ENCODE results near the gene SMOC2. TPM values are rescaled to one million over a fixed set of nuclear protein-coding genes. Genes with fewer than 3 reads are reported as not detected.

Gene SMOC2
- total RNA-seq, 5 donors from 2014 or later (not counting 1 experiment from before 2014, with no cell fraction given): 0.06 to 0.20 (median 0.16) TPM; not detected in 2

DNA sequence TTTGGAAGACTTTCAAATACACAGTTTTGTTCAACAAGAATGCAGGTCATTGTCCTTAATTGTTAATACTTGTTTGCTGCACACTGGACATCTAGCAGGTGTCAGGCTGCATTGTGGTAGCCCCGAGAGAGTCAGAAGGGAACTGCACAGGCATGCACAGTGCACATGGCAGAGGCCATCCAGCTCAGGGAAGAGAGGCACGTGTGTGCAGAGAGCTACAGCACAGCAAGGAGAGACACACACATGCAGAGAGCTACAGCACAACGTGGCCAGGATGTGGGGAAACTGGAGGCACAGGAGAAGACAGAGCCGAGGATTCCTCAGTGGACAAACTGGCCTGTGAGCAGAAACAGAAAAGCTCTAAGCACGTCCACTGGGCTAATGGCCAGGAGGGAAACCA, 272.0 kb downstream of the SMOC2 start:
- POLR2A ChIA-PET: no interaction called here
- no peak for ATAC-seq (replicated peaks in 1 of 4)
- Histone ChIP-seq H3K27me3 (replicated peaks in 1 of 2; ENCODE audit: control insufficient read depth in 2 of 2, extremely low read depth in 1 of 2, insufficient read depth in 2 of 2, low read length in 1 of 2) (peaks cover 0 to 36% of the 10 kb centered on the region in 2 experiments), H3K36me3 (ENCODE audit: control insufficient read depth in 2 of 2, extremely low read depth in 1 of 2, insufficient read depth in 1 of 2, low read length in 1 of 2) (no peaks in the 10 kb centered on the region), H3K4me1 (ENCODE audit: control insufficient read depth in 1 of 2, extremely low read depth in 1 of 2, insufficient read depth in 2 of 2, low read length in 2 of 2) (no peaks in the 10 kb centered on the region), H3K27ac (ENCODE audit: low read length) (no peak overlapping the region), H3K9me3 (no peaks in the 10 kb centered on the region), H3K4me3 (ENCODE audit: control insufficient read depth in 1 of 2, extremely low read depth in 1 of 2, low read length in 1 of 2) (no peak overlapping the region)
- Mint-ChIP-seq H3K27ac (no peak overlapping the region), H3K27me3 (peaks cover 0 to 15% of the 10 kb centered on the region in 2 donors), H3K4me1 (no peaks in the 10 kb centered on the region), H3K9me3 (no peaks in the 10 kb centered on the region), H3K36me3 (no peaks in the 10 kb centered on the region), H3K4me3 (no peak overlapping the region)
- CTCF ChIA-PET: no interaction called here
- 61% methylated on average over 5 of the region's 5 CpGs for WGBS (ENCODE audit: insufficient coverage)
- no peak for DNase-seq

- CTCF ChIA-PET: no interaction called here
- Histone ChIP-seq H3K36me3 (ENCODE audit: control insufficient read depth in 2 of 2, extremely low read depth in 1 of 2, insufficient read depth in 1 of 2, low read length in 1 of 2) (no peaks in the 10 kb centered on the region), H3K27ac (ENCODE audit: low read length) (no peak overlapping the region), H3K4me1 (ENCODE audit: control insufficient read depth in 1 of 2, extremely low read depth in 1 of 2, insufficient read depth in 2 of 2, low read length in 2 of 2) (no peaks in the 10 kb centered on the region), H3K4me3 (ENCODE audit: control insufficient read depth in 1 of 2, extremely low read depth in 1 of 2, low read length in 1 of 2) (no peak overlapping the region), H3K27me3 (replicated peaks in 1 of 2; ENCODE audit: control insufficient read depth in 2 of 2, extremely low read depth in 1 of 2, insufficient read depth in 2 of 2, low read length in 1 of 2) (peaks cover 0 to 39% of the 10 kb centered on the region in 2 experiments), H3K9me3 (no peaks in the 10 kb centered on the region)
- no peaks in the 10 kb centered on the region for H3K4me1 Mint-ChIP-seq
- H3K27ac Mint-ChIP-seq: no peak overlapping the region
- no peak for DNase-seq
- H3K9me3 Mint-ChIP-seq: no peaks in the 10 kb centered on the region
- ATAC-seq (replicated peaks in 1 of 4): no peak
- POLR2A ChIA-PET: no interaction called here
- H3K36me3 Mint-ChIP-seq: no peaks in the 10 kb centered on the region
- peaks cover 0 to 15% of the 10 kb centered on the region in 2 donors for H3K27me3 Mint-ChIP-seq
- H3K4me3 Mint-ChIP-seq: no peak overlapping the region
- WGBS (ENCODE audit: insufficient coverage): 57% methylated on average over 3 of the region's 3 CpGs
Measured at GRCh38 chr6:168713839-168714238, 272.9 kb downstream of the SMOC2 start.

- ChIA-PET POLR2A (no interaction called here), CTCF (no interaction called here)
- Mint-ChIP-seq H3K27me3 (peaks cover 0 to 11% of the 10 kb centered on the region in 2 donors), H3K27ac (no peak overlapping the region), H3K9me3 (no peaks in the 10 kb centered on the region), H3K4me1 (no peaks in the 10 kb centered on the region), H3K36me3 (no peaks in the 10 kb centered on the region), H3K4me3 (no peak overlapping the region)
- Histone ChIP-seq H3K36me3 (ENCODE audit: control insufficient read depth in 2 of 2, extremely low read depth in 1 of 2, insufficient read depth in 1 of 2, low read length in 1 of 2) (no peaks in the 10 kb centered on the region), H3K27me3 (replicated peaks in 1 of 2; ENCODE audit: control insufficient read depth in 2 of 2, extremely low read depth in 1 of 2, insufficient read depth in 2 of 2, low read length in 1 of 2) (peaks cover 0 to 40% of the 10 kb centered on the region in 2 experiments), H3K27ac (ENCODE audit: low read length) (no peak overlapping the region), H3K9me3 (no peaks in the 10 kb centered on the region), H3K4me3 (ENCODE audit: control insufficient read depth in 1 of 2, extremely low read depth in 1 of 2, low read length in 1 of 2) (no peak overlapping the region), H3K4me1 (ENCODE audit: control insufficient read depth in 1 of 2, extremely low read depth in 1 of 2, insufficient read depth in 2 of 2, low read length in 2 of 2) (no peaks in the 10 kb centered on the region)
- ATAC-seq (replicated peaks in 1 of 4): no peak
- WGBS (ENCODE audit: insufficient coverage): 75% methylated on average over 4 of the region's 4 CpGs
- no peak for DNase-seq
Measured at GRCh38 chr6:168714547-168715260, 273.7 kb downstream of the SMOC2 start.

DNA sequence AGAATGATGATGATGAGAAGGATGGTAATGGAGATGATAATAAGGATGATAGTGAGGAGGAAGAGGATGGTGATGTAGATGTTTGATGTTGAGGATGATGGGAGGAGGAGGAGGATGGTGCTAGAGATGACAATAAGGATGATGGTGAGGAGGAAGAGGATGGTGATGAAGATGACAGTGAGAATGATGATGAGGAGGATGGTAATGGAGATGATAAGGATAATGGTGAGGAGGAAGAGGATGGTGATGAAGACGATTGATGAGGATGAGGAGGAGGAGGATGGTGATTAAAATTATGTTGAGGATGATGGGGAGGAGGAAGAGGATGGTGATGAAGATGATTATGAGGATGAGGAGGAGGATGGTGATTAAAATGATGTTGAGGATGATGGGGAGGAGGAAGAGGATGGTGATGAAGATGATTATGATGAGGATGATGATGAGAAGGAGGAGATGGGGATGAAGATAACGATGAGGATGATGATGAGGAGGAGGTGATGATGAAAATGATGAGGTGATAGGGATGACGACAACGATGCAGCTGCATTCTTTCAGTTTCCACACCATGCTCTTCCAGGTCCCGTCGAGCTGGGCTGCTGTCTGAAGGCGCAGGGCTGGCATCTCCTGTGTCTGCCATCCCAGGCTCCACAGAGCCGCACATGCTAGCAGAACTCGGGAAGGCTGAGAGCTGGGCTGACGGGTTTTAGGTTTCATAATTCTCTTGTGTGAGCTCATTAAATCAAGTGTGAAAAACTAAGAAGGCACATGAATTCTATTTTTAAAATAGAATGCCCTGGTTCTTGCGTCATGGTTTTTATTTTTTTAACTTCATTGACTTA, 274.9 kb downstream of the SMOC2 start:
- Histone ChIP-seq H3K9me3 (no peaks in the 10 kb centered on the region), H3K4me3 (ENCODE audit: control insufficient read depth in 1 of 2, extremely low read depth in 1 of 2, low read length in 1 of 2) (no peak overlapping the region), H3K36me3 (ENCODE audit: control insufficient read depth in 2 of 2, extremely low read depth in 1 of 2, insufficient read depth in 1 of 2, low read length in 1 of 2) (no peaks in the 10 kb centered on the region), H3K27me3 (replicated peaks in 1 of 2; ENCODE audit: control insufficient read depth in 2 of 2, extremely low read depth in 1 of 2, insufficient read depth in 2 of 2, low read length in 1 of 2) (peaks cover 0 to 36% of the 10 kb centered on the region in 2 experiments), H3K4me1 (ENCODE audit: control insufficient read depth in 1 of 2, extremely low read depth in 1 of 2, insufficient read depth in 2 of 2, low read length in 2 of 2) (no peaks in the 10 kb centered on the region), H3K27ac (ENCODE audit: low read length) (no peak overlapping the region)
- Mint-ChIP-seq H3K9me3 (no peaks in the 10 kb centered on the region), H3K4me1 (no peaks in the 10 kb centered on the region), H3K36me3 (no peaks in the 10 kb centered on the region), H3K27ac (no peak overlapping the region), H3K4me3 (no peak overlapping the region), H3K27me3 (peaks cover 0 to 7% of the 10 kb centered on the region in 2 donors)
- CTCF ChIA-PET: no interaction called here
- DNase-seq (no peak), ATAC-seq (replicated peaks in 1 of 4) (no peak)
- POLR2A ChIA-PET: no interaction called here
- WGBS (ENCODE audit: insufficient coverage): 88% methylated on average over 8 of the region's 11 CpGs

GRCh38 chr6:168716581-168716980, 275.6 kb downstream of the SMOC2 start:
- no peak overlapping the region for H3K27ac ChIP-seq (ENCODE audit: low read length)
- H3K4me1 Mint-ChIP-seq: no peaks in the 10 kb centered on the region
- WGBS (ENCODE audit: insufficient coverage): 74% methylated on average over 7 of the region's 7 CpGs
- H3K9me3 ChIP-seq: no peaks in the 10 kb centered on the region
- H3K4me3 ChIP-seq (ENCODE audit: control insufficient read depth in 1 of 2, extremely low read depth in 1 of 2, low read length in 1 of 2): no peak overlapping the region
- ATAC-seq (replicated peaks in 1 of 4) (no peak), DNase-seq (no peak)
- H3K27me3 ChIP-seq (replicated peaks in 1 of 2; ENCODE audit: control insufficient read depth in 2 of 2, extremely low read depth in 1 of 2, insufficient read depth in 2 of 2, low read length in 1 of 2): peaks cover 0 to 34% of the 10 kb centered on the region in 2 experiments
- no peak overlapping the region for H3K4me3 Mint-ChIP-seq
- no peaks in the 10 kb centered on the region for H3K9me3 Mint-ChIP-seq
- no peaks in the 10 kb centered on the region for H3K36me3 Mint-ChIP-seq
- no peaks in the 10 kb centered on the region for H3K4me1 ChIP-seq (ENCODE audit: control insufficient read depth in 1 of 2, extremely low read depth in 1 of 2, insufficient read depth in 2 of 2, low read length in 2 of 2)
- H3K36me3 ChIP-seq (ENCODE audit: control insufficient read depth in 2 of 2, extremely low read depth in 1 of 2, insufficient read depth in 1 of 2, low read length in 1 of 2): no peaks in the 10 kb centered on the region
- peaks cover 0 to 4% of the 10 kb centered on the region in 2 donors for H3K27me3 Mint-ChIP-seq
- ChIA-PET POLR2A (no interaction called here), CTCF (no interaction called here)
- no peak overlapping the region for H3K27ac Mint-ChIP-seq

- peaks cover 0 to 26% of the 10 kb centered on the region in 2 experiments for H3K27me3 ChIP-seq (replicated peaks in 1 of 2; ENCODE audit: control insufficient read depth in 2 of 2, extremely low read depth in 1 of 2, insufficient read depth in 2 of 2, low read length in 1 of 2)
- no peak overlapping the region for H3K27ac ChIP-seq (ENCODE audit: low read length)
- no peak for ATAC-seq (replicated peaks in 1 of 4)
- no peaks in the 10 kb centered on the region for H3K9me3 ChIP-seq
- H3K9me3 Mint-ChIP-seq: no peaks in the 10 kb centered on the region
- ChIA-PET CTCF (no interaction called here), POLR2A (no interaction called here)
- no peaks in the 10 kb centered on the region for H3K4me1 ChIP-seq (ENCODE audit: control insufficient read depth in 1 of 2, extremely low read depth in 1 of 2, insufficient read depth in 2 of 2, low read length in 2 of 2)
- H3K4me1 Mint-ChIP-seq: no peaks in the 10 kb centered on the region
- H3K36me3 ChIP-seq (ENCODE audit: control insufficient read depth in 2 of 2, extremely low read depth in 1 of 2, insufficient read depth in 1 of 2, low read length in 1 of 2): no peaks in the 10 kb centered on the region
- DNase-seq: no peak
- H3K36me3 Mint-ChIP-seq: no peaks in the 10 kb centered on the region
- no peak overlapping the region for H3K4me3 ChIP-seq (ENCODE audit: control insufficient read depth in 1 of 2, extremely low read depth in 1 of 2, low read length in 1 of 2)
- no peak overlapping the region for H3K27ac Mint-ChIP-seq
- 90% methylated on average over 21 of the region's 22 CpGs for WGBS (ENCODE audit: insufficient coverage)
- H3K4me3 Mint-ChIP-seq: no peak overlapping the region
- H3K27me3 Mint-ChIP-seq: no peaks in the 10 kb centered on the region
Measured at GRCh38 chr6:168717491-168717890, 276.5 kb downstream of the SMOC2 start.

Data from T-cell (primary cell).